ENCODE data around the gene KRTAP4-1. TPM values are rescaled to one million over a fixed set of nuclear protein-coding genes. Genes with fewer than 3 reads are reported as not detected.
"Not testable (repeated sequence)": the region's sequence is repeated elsewhere in the genome, so short reads cannot be mapped to it uniquely, and the experiment has no call there.

KRTAP4-1 gene
- total RNA-seq, 4 donors from 2014 or later = not detected

DNA sequence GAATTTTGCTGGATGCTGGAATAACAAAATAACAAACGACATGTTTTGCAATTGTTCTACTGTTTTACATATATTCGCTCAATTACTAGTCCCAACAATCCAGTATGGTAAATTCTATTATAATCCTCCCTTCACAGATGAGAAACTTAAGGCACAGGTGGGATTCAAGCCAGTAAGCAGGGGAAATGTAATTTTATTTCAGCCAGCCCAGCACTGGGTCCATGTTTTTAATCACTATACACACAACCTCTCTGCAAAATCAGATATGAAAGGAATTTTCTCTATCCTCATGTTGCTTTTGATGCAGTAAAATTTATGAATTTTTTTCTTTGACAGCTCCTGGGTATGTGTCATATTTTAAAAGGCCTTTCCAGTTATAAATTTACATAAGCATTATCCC lies 39.5 kb downstream of the KRTAP4-1 start:
- intact Hi-C loops (cut with DNase I) = no loop called here
- H3K9me3 ChIP-seq = peaks cover 0 to 27% (median 8%) of the 10 kb centered on the region in 4 donors
- H3K4me1 ChIP-seq = no peaks in the 10 kb centered on the region
- no peaks in the 10 kb centered on the region for H3K27me3 ChIP-seq
- H3K4me3 ChIP-seq = no peak overlapping the region
- TF ChIP-seq POLR2A (IDR thresholded peaks at IDR 0.05; ENCODE audit: low read depth) (no peak), EP300 (IDR thresholded peaks at IDR 0.05) (no peak), POLR2AphosphoS5 (IDR thresholded peaks at IDR 0.05) (no peak)
- TF ChIP-seq, protein P1, sequence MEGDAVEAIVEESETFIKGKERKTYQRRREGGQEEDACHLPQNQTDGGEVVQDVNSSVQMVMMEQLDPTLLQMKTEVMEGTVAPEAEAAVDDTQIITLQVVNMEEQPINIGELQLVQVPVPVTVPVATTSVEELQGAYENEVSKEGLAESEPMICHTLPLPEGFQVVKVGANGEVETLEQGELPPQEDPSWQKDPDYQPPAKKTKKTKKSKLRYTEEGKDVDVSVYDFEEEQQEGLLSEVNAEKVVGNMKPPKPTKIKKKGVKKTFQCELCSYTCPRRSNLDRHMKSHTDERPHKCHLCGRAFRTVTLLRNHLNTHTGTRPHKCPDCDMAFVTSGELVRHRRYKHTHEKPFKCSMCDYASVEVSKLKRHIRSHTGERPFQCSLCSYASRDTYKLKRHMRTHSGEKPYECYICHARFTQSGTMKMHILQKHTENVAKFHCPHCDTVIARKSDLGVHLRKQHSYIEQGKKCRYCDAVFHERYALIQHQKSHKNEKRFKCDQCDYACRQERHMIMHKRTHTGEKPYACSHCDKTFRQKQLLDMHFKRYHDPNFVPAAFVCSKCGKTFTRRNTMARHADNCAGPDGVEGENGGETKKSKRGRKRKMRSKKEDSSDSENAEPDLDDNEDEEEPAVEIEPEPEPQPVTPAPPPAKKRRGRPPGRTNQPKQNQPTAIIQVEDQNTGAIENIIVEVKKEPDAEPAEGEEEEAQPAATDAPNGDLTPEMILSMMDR (IDR thresholded peaks at IDR 0.05) = no peak
- no peaks in the 10 kb centered on the region for H3K36me3 ChIP-seq
- no peak for DNase-seq (ENCODE audit: extremely low spot score)
- WGBS = 93% methylated on average over 2 of the region's 2 CpGs
- no peak overlapping the region for H3K27ac ChIP-seq (replicated peaks in 1 of 4)

DNA sequence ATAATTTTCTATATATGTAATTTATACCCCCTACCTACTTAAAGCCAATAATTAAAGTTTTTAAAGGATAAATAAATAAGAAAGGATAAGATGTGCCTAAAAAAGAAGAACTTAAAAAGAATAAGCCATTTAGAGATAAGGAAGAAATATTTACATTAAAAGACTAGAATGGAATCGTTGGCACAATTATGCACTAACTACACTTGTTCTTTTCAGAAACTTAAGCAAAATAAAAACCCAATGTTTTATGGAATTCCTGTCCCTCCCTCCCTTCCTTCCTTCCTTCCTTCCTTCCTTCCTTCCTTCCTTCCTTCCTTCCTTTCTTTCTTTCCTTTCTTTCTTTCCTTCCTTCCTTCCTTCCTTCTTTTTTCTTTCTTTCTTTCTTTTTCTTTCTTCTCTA lies 39.9 kb downstream of the KRTAP4-1 start:
- no peak for TF ChIP-seq POLR2AphosphoS5 (IDR thresholded peaks at IDR 0.05)
- no peak for TF ChIP-seq POLR2A (IDR thresholded peaks at IDR 0.05; ENCODE audit: low read depth)
- no peak for TF ChIP-seq EP300 (IDR thresholded peaks at IDR 0.05)
- intact Hi-C loops (cut with DNase I) = no loop called here
- Histone ChIP-seq H3K27me3 (peaks cover 0 to 4% (median 0%) of the 10 kb centered on the region in 4 donors), H3K9me3 (peaks cover 0 to 32% (median 9%) of the 10 kb centered on the region in 4 donors), H3K27ac (replicated peaks in 1 of 4) (no peak overlapping the region), H3K36me3 (no peaks in the 10 kb centered on the region), H3K4me1 (no peaks in the 10 kb centered on the region), H3K4me3 (no peak overlapping the region)
- no peak for DNase-seq (ENCODE audit: extremely low spot score)
- 84% methylated on average over 1 of the region's 1 CpG for WGBS

DNA sequence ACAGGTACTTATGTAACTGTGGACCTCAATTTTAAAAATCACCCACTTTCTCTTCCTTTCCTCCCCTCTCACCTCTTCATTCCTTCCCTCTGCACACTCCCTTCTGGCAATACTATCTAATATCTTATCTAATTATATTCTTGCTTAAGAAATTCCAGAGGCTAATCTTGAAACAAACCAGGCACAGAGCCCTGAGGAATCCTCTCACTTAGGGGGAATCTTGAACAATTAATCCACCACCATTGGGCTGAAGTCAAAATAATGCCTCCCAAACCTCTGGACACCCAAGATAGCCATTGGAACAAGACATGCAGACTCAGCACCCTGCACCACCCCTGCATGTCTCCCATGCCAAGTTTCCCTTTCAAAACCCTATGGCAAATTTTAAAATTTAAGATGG lies 43.4 kb downstream of the KRTAP4-1 start:
- Histone ChIP-seq H3K4me3 (no peak overlapping the region), H3K36me3 (no peaks in the 10 kb centered on the region)
- intact Hi-C loops (cut with DNase I) = no loop called here

DNA sequence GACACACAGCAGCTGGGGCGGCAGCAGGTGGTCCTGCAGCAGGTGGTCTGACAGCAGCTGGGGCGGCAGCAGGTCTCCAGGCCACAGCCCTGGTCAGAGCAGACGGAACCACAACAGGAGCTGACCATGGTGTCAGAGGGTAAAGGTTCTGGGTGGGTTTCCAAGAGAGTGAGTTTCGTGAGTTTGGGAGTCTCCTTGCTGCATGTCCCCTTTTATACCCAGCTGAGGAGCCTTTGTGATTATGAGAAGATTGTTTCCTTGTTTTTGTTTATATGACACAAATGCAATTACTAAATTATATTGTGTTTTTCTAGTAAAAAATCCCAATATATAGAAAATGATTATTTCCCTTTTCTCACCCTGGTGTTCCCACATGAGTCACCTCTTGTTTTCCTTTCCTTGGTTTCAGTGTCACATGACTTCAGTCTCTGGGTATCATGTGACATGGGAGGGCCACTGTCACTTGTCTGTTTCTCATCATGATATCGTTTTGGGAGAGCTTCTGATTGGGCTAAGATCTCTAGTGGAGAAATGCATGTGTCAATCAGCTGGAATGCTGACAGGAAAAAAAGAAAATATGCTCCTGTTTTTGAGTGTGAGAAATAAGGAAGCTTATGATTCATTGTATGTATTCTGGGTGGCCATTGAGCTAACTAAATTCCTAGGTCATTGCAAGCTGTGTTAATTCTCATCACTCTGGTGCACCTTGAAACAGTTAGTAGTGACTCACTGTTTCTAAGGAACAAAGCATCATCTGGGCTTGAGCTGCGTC lies 44.2 kb downstream of the KRTAP4-1 start, which contains the start of gene KRTAP4-6:
Gene KRTAP4-6 (minus strand): TSS at position 185 of the 772 bp plus-strand sequence. CDS start 57 bp downstream, at position 128.
- WGBS = 79% methylated on average over 6 of the region's 6 CpGs
- intact Hi-C loops (cut with DNase I) = no loop called here
- no peak for DNase-seq (ENCODE audit: extremely low spot score)
- no peak for TF ChIP-seq EP300 (IDR thresholded peaks at IDR 0.05)
- no peak for TF ChIP-seq POLR2AphosphoS5 (IDR thresholded peaks at IDR 0.05)
- TF ChIP-seq, protein P1 (IDR thresholded peaks at IDR 0.05) = no peak
- TF ChIP-seq POLR2A (IDR thresholded peaks at IDR 0.05; ENCODE audit: low read depth) = no peak
- no peak within 1 kb of the TSS for H3K4me3 ChIP-seq
- no peak within 1 kb of the TSS for H3K27ac ChIP-seq (replicated peaks in 1 of 4)
- H3K36me3 ChIP-seq = no peaks in the 10 kb centered on the region
- H3K27me3 ChIP-seq = peaks cover 0 to 7% (median 0%) of the 10 kb centered on the region in 4 donors
- H3K4me1 ChIP-seq = no peaks in the 10 kb centered on the region
- H3K9me3 ChIP-seq = peaks cover 0 to 35% (median 12%) of the 10 kb centered on the region in 4 donors

More for the DNA sequence above, 43.4 kb downstream of the KRTAP4-1 start:
- no peaks in the 10 kb centered on the region for H3K4me1 ChIP-seq
- H3K9me3 ChIP-seq = peaks cover 0 to 35% (median 12%) of the 10 kb centered on the region in 4 donors
- no peak for DNase-seq (ENCODE audit: extremely low spot score)
- TF ChIP-seq, protein P1 (IDR thresholded peaks at IDR 0.05) = no peak
- no peak for TF ChIP-seq EP300 (IDR thresholded peaks at IDR 0.05)
- TF ChIP-seq POLR2A (IDR thresholded peaks at IDR 0.05; ENCODE audit: low read depth) = no peak
- TF ChIP-seq POLR2AphosphoS5 (IDR thresholded peaks at IDR 0.05) = no peak
- peaks cover 0 to 7% (median 0%) of the 10 kb centered on the region in 4 donors for H3K27me3 ChIP-seq
- no peak overlapping the region for H3K27ac ChIP-seq (replicated peaks in 1 of 4)

DNA sequence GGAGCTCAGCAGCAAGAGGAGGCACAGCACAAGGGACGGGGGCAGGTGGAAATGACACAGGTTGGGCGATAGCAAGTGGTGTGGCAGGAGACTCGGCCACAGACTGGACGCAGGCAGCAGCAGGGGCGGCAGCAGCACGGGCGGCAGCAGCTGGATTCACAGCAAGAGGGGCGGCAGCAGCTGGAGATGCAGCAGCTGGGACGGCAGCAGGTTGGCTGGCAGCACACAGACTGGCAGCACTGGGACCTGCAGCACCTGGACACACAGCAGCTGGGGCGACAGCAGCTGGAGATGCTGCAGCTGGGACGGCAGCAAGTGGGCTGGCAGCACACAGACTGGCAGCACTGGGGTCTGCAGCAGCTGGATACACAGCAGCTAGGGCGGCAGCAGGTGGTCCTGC lies 44.8 kb downstream of the KRTAP4-1 start:
- not testable (repeated sequence) for H3K36me3 ChIP-seq, H3K4me1 ChIP-seq

More for the DNA sequence above, 44.8 kb downstream of the KRTAP4-1 start:
- intact Hi-C loops (cut with DNase I); H3K27ac ChIP-seq (replicated peaks in 1 of 4); DNase-seq (ENCODE audit: extremely low spot score); H3K4me3 ChIP-seq; H3K27me3 ChIP-seq: not testable (repeated sequence)
- 87% methylated on average over 9 of the region's 12 CpGs for WGBS
- H3K9me3 ChIP-seq = peaks cover 0 to 35% (median 12%) of the 10 kb centered on the region in 4 donors

Small RNAs within 50 kb of the gene (small RNA-seq; reads per million reads assigned to genes)
- 0 reads per million in 3 donors for gene KRTAP4-17P

Other genes with a start within 250 kb of the KRTAP4-1 start
- under 1 TPM in 1 of 4 donors, not detected in 3; 0.50 TPM for gene KRT23, start 247.3 kb downstream of the KRTAP4-1 start, total RNA-seq
- not detected for gene KRT39, start 218.0 kb downstream of the KRTAP4-1 start, total RNA-seq
- not detected for gene KRT40, start 200.6 kb downstream of the KRTAP4-1 start, total RNA-seq
- gene KRTAP3-3, start 190.7 kb downstream of the KRTAP4-1 start, total RNA-seq = not detected
- not detected for gene KRTAP3-2, start 185.0 kb downstream of the KRTAP4-1 start, total RNA-seq
- not detected for gene KRTAP3-1, start 175.8 kb downstream of the KRTAP4-1 start, total RNA-seq
- gene KRTAP1-5, start 157.7 kb downstream of the KRTAP4-1 start, total RNA-seq = not detected
- gene KRTAP1-4, start 154.7 kb downstream of the KRTAP4-1 start, total RNA-seq = not detected
- gene KRTAP1-3, start 150.0 kb downstream of the KRTAP4-1 start, total RNA-seq = not detected
- gene KRTAP1-1, start 143.5 kb downstream of the KRTAP4-1 start, total RNA-seq = not detected
- gene KRTAP2-1, start 137.6 kb downstream of the KRTAP4-1 start, total RNA-seq = not detected
- not detected for gene KRTAP2-2, start 129.7 kb downstream of the KRTAP4-1 start, total RNA-seq
- not detected for gene KRTAP2-3, start 124.8 kb downstream of the KRTAP4-1 start, total RNA-seq
- not detected for gene KRTAP2-4, start 119.0 kb downstream of the KRTAP4-1 start, total RNA-seq
- not detected for gene KRTAP4-7, start 100.8 kb downstream of the KRTAP4-1 start, total RNA-seq
- not detected for gene KRTAP4-8, start 86.8 kb downstream of the KRTAP4-1 start, total RNA-seq
- gene KRTAP4-16, start 82.7 kb downstream of the KRTAP4-1 start, total RNA-seq = not detected
- gene KRTAP4-9, start 79.5 kb downstream of the KRTAP4-1 start, total RNA-seq = not detected
- gene KRTAP4-11, start 66.5 kb downstream of the KRTAP4-1 start, total RNA-seq = not detected
- gene KRTAP4-12, start 60.7 kb downstream of the KRTAP4-1 start, total RNA-seq = not detected
- not detected for gene KRTAP4-6, start 44.4 kb downstream of the KRTAP4-1 start, total RNA-seq
- not detected for gene KRTAP4-5, start 35.1 kb downstream of the KRTAP4-1 start, total RNA-seq
- not detected for gene KRTAP4-4, start 24.2 kb downstream of the KRTAP4-1 start, total RNA-seq
- gene KRTAP4-3, start 16.7 kb downstream of the KRTAP4-1 start, total RNA-seq = not detected
- gene KRTAP4-2, start 6.7 kb downstream of the KRTAP4-1 start, total RNA-seq = not detected
- not detected for gene KRTAP9-1, start 5.0 kb upstream of the KRTAP4-1 start, total RNA-seq
- gene KRTAP9-2, start 41.7 kb upstream of the KRTAP4-1 start, total RNA-seq = not detected
- not detected for gene KRTAP9-3, start 47.5 kb upstream of the KRTAP4-1 start, total RNA-seq
- not detected for gene KRTAP9-8, start 53.1 kb upstream of the KRTAP4-1 start, total RNA-seq
- not detected for gene KRTAP9-4, start 64.8 kb upstream of the KRTAP4-1 start, total RNA-seq
- gene KRTAP9-9, start 70.5 kb upstream of the KRTAP4-1 start, total RNA-seq = not detected
- gene KRTAP9-6, start 80.5 kb upstream of the KRTAP4-1 start, total RNA-seq = not detected
- not detected for gene KRTAP9-7, start 90.8 kb upstream of the KRTAP4-1 start, total RNA-seq
- not detected for gene KRTAP29-1, start 117.9 kb upstream of the KRTAP4-1 start, total RNA-seq
- gene KRTAP16-1, start 124.4 kb upstream of the KRTAP4-1 start, total RNA-seq = not detected
- gene KRTAP17-1, start 130.8 kb upstream of the KRTAP4-1 start, total RNA-seq = not detected
- not detected for gene KRT33A, start 165.9 kb upstream of the KRTAP4-1 start, total RNA-seq
- gene KRT33B, start 184.9 kb upstream of the KRTAP4-1 start, total RNA-seq = not detected
- not detected for gene KRT34, start 197.4 kb upstream of the KRTAP4-1 start, total RNA-seq
- not detected for gene KRT31, start 212.7 kb upstream of the KRTAP4-1 start, total RNA-seq
- not detected for gene KRT37, start 239.7 kb upstream of the KRTAP4-1 start, total RNA-seq